BE2C (cell line): ENCODE results near the gene PARD3B.

Experiments
- DNase-seq: peaks from one replicate; pipeline ENCODE4 v3.0.0-alpha.2; 2020
- H3K27me3 ChIP-seq: fragments of 250-450 bp; sonication (Bioruptor Pico); 2 replicates; pipeline ENCODE4 v1.5.1; 2020; ENCODE audit warnings: mild to moderate bottlenecking
- H3K36me3 ChIP-seq: fragments of 250-450 bp; sonication (Bioruptor Pico); 2 replicates; pipeline ENCODE4 v1.5.1; 2020; ENCODE audit warnings: mild to moderate bottlenecking
- H3K4me1 ChIP-seq: fragments of 250-450 bp; sonication (Bioruptor Pico); 2 replicates; pipeline ENCODE4 v1.5.1; 2020
- H3K4me3 ChIP-seq: 2 replicates; pipeline ENCODE4 v1.5.1; 2011; ENCODE audit warnings: low read depth, low read length
- H3K9me3 ChIP-seq: fragments of 250-450 bp; sonication (Bioruptor Pico); 2 replicates; pipeline ENCODE4 v1.5.1; 2020
- TF ChIP-seq, protein P1 (sequence below): IDR thresholded peaks from 2 replicates; pipeline ENCODE4 v1.5.1; 2012; ENCODE audit warnings: mild to moderate bottlenecking, low read depth, low read length

PARD3B gene

DNA sequence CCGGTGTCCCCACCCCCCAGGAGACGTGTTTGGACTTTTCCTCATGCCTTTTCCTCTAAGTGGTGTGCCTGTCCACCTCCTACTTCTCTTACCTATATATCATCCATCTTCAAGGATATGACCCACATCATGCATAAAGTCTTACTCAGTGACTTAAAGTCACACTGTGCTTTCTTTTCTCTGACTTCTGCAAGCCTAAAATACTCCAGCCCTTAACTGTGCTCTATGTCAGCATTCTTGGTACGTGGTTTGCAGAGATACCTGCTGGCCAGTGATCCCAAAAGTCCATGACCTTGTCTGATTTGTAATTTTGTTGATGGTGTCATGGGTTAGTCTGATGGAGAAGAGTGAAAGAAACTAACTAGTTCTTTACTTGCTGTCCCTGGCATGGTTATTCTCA is 743.4 kb downstream of the PARD3B start:
- no peaks in the 10 kb centered on the region for H3K4me1 ChIP-seq
- H3K4me3 ChIP-seq: no peak overlapping the region
- H3K9me3 ChIP-seq: no peaks in the 10 kb centered on the region
- H3K27me3 ChIP-seq: no peaks in the 10 kb centered on the region
- TF ChIP-seq, protein P1, sequence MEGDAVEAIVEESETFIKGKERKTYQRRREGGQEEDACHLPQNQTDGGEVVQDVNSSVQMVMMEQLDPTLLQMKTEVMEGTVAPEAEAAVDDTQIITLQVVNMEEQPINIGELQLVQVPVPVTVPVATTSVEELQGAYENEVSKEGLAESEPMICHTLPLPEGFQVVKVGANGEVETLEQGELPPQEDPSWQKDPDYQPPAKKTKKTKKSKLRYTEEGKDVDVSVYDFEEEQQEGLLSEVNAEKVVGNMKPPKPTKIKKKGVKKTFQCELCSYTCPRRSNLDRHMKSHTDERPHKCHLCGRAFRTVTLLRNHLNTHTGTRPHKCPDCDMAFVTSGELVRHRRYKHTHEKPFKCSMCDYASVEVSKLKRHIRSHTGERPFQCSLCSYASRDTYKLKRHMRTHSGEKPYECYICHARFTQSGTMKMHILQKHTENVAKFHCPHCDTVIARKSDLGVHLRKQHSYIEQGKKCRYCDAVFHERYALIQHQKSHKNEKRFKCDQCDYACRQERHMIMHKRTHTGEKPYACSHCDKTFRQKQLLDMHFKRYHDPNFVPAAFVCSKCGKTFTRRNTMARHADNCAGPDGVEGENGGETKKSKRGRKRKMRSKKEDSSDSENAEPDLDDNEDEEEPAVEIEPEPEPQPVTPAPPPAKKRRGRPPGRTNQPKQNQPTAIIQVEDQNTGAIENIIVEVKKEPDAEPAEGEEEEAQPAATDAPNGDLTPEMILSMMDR: no peak
- no peaks in the 10 kb centered on the region for H3K36me3 ChIP-seq
- no peak for DNase-seq

DNA sequence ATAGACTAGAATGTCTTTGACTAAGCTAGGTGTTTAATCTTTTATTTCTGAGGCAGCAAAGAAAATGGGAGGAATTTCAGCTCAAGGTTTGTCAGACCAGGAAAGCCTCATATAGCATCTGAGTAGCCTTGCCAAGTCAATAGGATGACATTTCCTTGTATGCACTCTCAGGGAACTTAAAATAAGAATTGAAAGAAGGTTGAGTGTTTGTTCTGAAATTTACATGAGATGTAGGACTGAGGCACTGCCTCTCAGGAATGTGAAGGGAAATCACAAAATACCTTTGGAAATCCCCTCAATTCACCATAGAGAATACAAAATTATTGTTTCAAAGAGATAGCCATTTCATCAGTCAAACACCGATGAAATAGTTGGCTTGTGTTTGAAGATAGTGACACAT is 745.0 kb downstream of the PARD3B start:
- Histone ChIP-seq H3K36me3 (no peaks in the 10 kb centered on the region), H3K27me3 (no peaks in the 10 kb centered on the region)
- TF ChIP-seq, protein P1: no peak

DNA sequence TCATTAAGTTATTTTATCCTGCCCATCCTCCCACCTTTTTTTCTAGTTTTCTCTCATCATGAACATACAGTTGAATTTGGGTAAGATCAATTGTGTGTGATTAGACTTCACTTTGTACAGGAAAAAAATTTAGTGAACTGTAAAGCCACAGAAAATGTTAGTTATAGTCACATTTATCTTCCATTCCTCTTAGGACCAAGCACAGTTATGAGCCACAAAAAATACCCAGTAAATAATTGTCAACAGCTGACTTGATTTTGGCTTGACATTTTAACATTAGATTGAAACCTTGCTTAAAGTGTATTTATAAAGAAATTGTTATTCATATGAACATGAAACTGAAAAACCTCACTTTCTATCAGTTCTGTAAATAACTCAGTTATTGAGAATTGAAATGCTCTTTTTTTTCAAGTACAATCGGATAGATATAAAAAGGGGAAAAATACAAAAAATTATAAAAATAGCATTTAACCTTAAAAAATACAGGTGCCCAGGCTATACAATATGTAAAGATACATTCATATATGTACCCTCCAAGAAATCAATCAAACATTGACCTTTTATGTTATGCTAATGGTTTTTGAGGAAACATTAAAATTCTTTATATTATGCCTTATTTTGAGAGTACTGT is 747.5 kb downstream of the PARD3B start:
- Histone ChIP-seq H3K4me3 (no peak overlapping the region), H3K4me1 (peaks cover 3% of the 10 kb centered on the region; the same call in 1 of the 2 replicates), H3K9me3 (no peaks in the 10 kb centered on the region), H3K27me3 (no peaks in the 10 kb centered on the region), H3K36me3 (no peaks in the 10 kb centered on the region)
- DNase-seq: no peak
- TF ChIP-seq, protein P1: no peak

More for the DNA sequence above, 745.0 kb downstream of the PARD3B start:
- no peak for DNase-seq
- H3K4me3 ChIP-seq: no peak overlapping the region
- peaks cover 3% of the 10 kb centered on the region; the same call in 1 of the 2 replicates for H3K4me1 ChIP-seq
- no peaks in the 10 kb centered on the region for H3K9me3 ChIP-seq

DNA sequence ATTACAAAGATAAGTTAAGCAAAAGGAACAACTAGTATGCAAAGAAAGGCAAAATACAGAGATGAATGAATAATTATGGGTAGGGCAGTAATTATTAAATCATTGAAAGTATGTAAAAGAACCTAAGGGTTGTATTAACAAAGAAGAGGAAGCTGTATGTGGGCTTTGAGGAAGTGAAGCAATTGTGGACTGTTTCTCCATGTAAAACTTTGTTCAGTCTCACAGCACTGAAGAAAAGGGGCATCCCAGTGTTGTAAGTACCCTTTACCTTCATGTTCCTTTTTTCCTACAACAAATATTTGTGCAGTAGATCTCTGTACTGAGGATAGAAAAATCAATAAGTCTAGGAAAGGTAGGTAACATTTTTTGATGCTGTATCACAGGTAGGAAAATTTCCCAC is 748.3 kb downstream of the PARD3B start:
- no peaks in the 10 kb centered on the region for H3K36me3 ChIP-seq
- no peak overlapping the region for H3K4me3 ChIP-seq
- no peaks in the 10 kb centered on the region for H3K9me3 ChIP-seq
- peaks cover 3% of the 10 kb centered on the region; the same call in 1 of the 2 replicates for H3K4me1 ChIP-seq
- TF ChIP-seq, protein P1: no peak
- no peaks in the 10 kb centered on the region for H3K27me3 ChIP-seq
- DNase-seq: no peak

DNA sequence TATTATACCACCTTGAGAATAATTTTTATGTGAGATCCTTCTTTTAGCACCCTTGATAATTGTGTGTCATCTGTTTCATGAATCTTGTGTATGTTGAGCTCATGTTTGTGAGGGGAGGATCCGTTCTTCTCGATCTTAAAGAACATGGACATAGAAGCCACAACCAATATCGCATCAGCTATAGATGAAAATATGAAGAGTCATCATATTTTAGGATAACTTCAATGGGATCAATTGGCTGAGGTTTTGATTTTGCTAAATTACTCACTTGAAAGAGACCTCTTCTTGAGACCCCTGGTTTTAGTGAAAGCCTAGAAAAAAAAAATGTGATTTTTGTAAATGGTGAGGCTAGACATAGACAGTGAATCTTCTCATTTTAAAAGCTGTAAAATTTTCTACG is 751.7 kb downstream of the PARD3B start:
- H3K4me1 ChIP-seq: peaks cover 3% of the 10 kb centered on the region; the same call in 1 of the 2 replicates
- H3K9me3 ChIP-seq: no peaks in the 10 kb centered on the region
- H3K27me3 ChIP-seq: no peaks in the 10 kb centered on the region
- TF ChIP-seq, protein P1: no peak
- H3K36me3 ChIP-seq: no peaks in the 10 kb centered on the region
- no peak overlapping the region for H3K4me3 ChIP-seq
- no peak for DNase-seq

DNA sequence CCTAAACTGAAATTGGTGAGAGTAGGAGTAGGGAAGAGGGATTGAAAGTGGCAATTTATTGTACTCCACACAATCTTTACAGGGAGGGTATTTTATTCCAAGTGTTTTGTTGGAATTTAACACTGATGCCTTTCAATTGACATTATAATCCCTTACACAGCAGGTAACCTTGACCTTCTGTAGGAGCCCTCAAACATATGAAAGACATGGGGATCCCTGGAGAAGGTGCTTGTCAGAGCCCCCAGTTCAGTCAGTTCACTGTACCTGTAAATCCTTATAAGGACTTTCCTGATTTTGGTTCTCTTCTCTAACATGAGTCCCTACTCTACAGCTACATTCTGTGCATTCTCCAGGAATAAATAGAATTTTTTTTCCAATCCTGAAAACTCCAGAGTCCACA is 752.1 kb downstream of the PARD3B start:
- TF ChIP-seq, protein P1: no peak
- no peak for DNase-seq

More for the DNA sequence above, 752.1 kb downstream of the PARD3B start:
- H3K9me3 ChIP-seq: no peaks in the 10 kb centered on the region
- H3K4me3 ChIP-seq: no peak overlapping the region
- no peaks in the 10 kb centered on the region for H3K27me3 ChIP-seq
- no peaks in the 10 kb centered on the region for H3K36me3 ChIP-seq
- H3K4me1 ChIP-seq: peaks cover 3% of the 10 kb centered on the region; the same call in 1 of the 2 replicates
